ENCODE measurements around the gene ADAM22.

Gene ADAM22

GRCh38 chr7:88013981-88014380 is 79.9 kb downstream of the ADAM22 start:
- ATAC-seq (ENCODE audit: insufficient read depth, low read depth) (no peak), DNase-seq (no peak)
- H3K79me2 ChIP-seq (ENCODE audit: insufficient read depth, low read length) = no peaks in the 10 kb centered on the region
- no peak for TF ChIP-seq EZH2 (IDR thresholded peaks at IDR 0.05; ENCODE audit: borderline replicate concordance, low read depth, low read length, severe bottlenecking)
- TF ChIP-seq, protein P1, sequence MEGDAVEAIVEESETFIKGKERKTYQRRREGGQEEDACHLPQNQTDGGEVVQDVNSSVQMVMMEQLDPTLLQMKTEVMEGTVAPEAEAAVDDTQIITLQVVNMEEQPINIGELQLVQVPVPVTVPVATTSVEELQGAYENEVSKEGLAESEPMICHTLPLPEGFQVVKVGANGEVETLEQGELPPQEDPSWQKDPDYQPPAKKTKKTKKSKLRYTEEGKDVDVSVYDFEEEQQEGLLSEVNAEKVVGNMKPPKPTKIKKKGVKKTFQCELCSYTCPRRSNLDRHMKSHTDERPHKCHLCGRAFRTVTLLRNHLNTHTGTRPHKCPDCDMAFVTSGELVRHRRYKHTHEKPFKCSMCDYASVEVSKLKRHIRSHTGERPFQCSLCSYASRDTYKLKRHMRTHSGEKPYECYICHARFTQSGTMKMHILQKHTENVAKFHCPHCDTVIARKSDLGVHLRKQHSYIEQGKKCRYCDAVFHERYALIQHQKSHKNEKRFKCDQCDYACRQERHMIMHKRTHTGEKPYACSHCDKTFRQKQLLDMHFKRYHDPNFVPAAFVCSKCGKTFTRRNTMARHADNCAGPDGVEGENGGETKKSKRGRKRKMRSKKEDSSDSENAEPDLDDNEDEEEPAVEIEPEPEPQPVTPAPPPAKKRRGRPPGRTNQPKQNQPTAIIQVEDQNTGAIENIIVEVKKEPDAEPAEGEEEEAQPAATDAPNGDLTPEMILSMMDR (IDR thresholded peaks at IDR 0.05; ENCODE audit: borderline replicate concordance, extremely low read depth, low read length, poor library complexity, severe bottlenecking) = no peak
- H3K36me3 ChIP-seq (ENCODE audit: insufficient read depth, low read length) = no peaks in the 10 kb centered on the region
- H3K4me3 ChIP-seq (ENCODE audit: low read depth in 1 of 2, low read length in 2 of 2) = no peak overlapping the region
- no peak overlapping the region for H3K27ac ChIP-seq (ENCODE audit: low read length)
- H3K4me2 ChIP-seq (ENCODE audit: insufficient read depth, low read length) = no peak overlapping the region
- H3K4me1 ChIP-seq (ENCODE audit: insufficient read depth, low read length) = no peaks in the 10 kb centered on the region
- H3K9me3 ChIP-seq (ENCODE audit: insufficient read depth, low read length, severe bottlenecking) = no peaks in the 10 kb centered on the region
- no peaks in the 10 kb centered on the region for H3K27me3 ChIP-seq (ENCODE audit: insufficient read depth, low read length, poor library complexity)
- no peak overlapping the region for H2AFZ ChIP-seq (ENCODE audit: low read depth, low read length)
- H4K20me1 ChIP-seq (ENCODE audit: insufficient read depth, low read length) = no peaks in the 10 kb centered on the region
- H3K9ac ChIP-seq (ENCODE audit: low read depth, low read length) = no peak overlapping the region

DNA sequence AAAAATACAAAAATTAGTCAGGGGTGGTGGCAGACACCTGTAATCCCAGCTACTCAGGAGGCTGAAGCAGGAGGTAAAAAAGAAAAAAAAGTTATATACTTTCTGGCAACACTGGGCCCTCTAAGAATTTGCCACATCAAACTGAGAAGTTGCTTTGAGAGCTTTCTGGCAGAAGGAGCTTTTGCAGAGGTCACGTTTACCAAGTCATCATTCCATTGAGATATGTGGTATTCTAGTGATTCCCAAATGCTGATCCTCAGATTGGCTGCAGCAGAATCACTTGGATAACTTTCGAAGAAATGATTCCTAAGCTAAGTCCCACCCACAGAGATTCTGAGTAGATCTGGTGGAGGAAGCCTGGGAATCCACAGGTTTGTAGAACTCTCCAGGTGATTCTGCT is 80.5 kb downstream of the ADAM22 start:
- H3K9me3 ChIP-seq (ENCODE audit: insufficient read depth, low read length, severe bottlenecking) = no peaks in the 10 kb centered on the region
- H3K27me3 ChIP-seq (ENCODE audit: insufficient read depth, low read length, poor library complexity) = no peaks in the 10 kb centered on the region
- H3K36me3 ChIP-seq (ENCODE audit: insufficient read depth, low read length) = no peaks in the 10 kb centered on the region
- no peaks in the 10 kb centered on the region for H4K20me1 ChIP-seq (ENCODE audit: insufficient read depth, low read length)
- no peak overlapping the region for H3K27ac ChIP-seq (ENCODE audit: low read length)
- H3K4me1 ChIP-seq (ENCODE audit: insufficient read depth, low read length) = no peaks in the 10 kb centered on the region
- TF ChIP-seq, protein P1 (IDR thresholded peaks at IDR 0.05; ENCODE audit: borderline replicate concordance, extremely low read depth, low read length, poor library complexity, severe bottlenecking) = no peak
- TF ChIP-seq EZH2 (IDR thresholded peaks at IDR 0.05; ENCODE audit: borderline replicate concordance, low read depth, low read length, severe bottlenecking) = no peak
- H3K4me2 ChIP-seq (ENCODE audit: insufficient read depth, low read length) = no peak overlapping the region
- ATAC-seq (ENCODE audit: insufficient read depth, low read depth) = no peak
- no peak overlapping the region for H2AFZ ChIP-seq (ENCODE audit: low read depth, low read length)
- no peak overlapping the region for H3K9ac ChIP-seq (ENCODE audit: low read depth, low read length)
- H3K79me2 ChIP-seq (ENCODE audit: insufficient read depth, low read length) = no peaks in the 10 kb centered on the region
- DNase-seq = no peak
- no peak overlapping the region for H3K4me3 ChIP-seq (ENCODE audit: low read depth in 1 of 2, low read length in 2 of 2)

- Histone ChIP-seq H3K79me2 (ENCODE audit: insufficient read depth, low read length) (no peaks in the 10 kb centered on the region), H4K20me1 (ENCODE audit: insufficient read depth, low read length) (no peaks in the 10 kb centered on the region), H3K4me2 (ENCODE audit: insufficient read depth, low read length) (no peak overlapping the region), H3K36me3 (ENCODE audit: insufficient read depth, low read length) (no peaks in the 10 kb centered on the region), H3K4me1 (ENCODE audit: insufficient read depth, low read length) (no peaks in the 10 kb centered on the region), H3K27ac (ENCODE audit: low read length) (no peak overlapping the region), H3K27me3 (ENCODE audit: insufficient read depth, low read length, poor library complexity) (no peaks in the 10 kb centered on the region), H3K4me3 (ENCODE audit: low read depth in 1 of 2, low read length in 2 of 2) (no peak overlapping the region), H2AFZ (ENCODE audit: low read depth, low read length) (no peak overlapping the region), H3K9me3 (ENCODE audit: insufficient read depth, low read length, severe bottlenecking) (no peaks in the 10 kb centered on the region), H3K9ac (ENCODE audit: low read depth, low read length) (no peak overlapping the region)
- no peak for ATAC-seq (ENCODE audit: insufficient read depth, low read depth)
- TF ChIP-seq, protein P1 (IDR thresholded peaks at IDR 0.05; ENCODE audit: borderline replicate concordance, extremely low read depth, low read length, poor library complexity, severe bottlenecking) = no peak
- TF ChIP-seq EZH2 (IDR thresholded peaks at IDR 0.05; ENCODE audit: borderline replicate concordance, low read depth, low read length, severe bottlenecking) = no peak
- no peak for DNase-seq
These were observed 81.3 kb downstream of the ADAM22 start for GRCh38 chr7:88015309-88015708.

GRCh38 chr7:88018501-88018900 is 84.5 kb downstream of the ADAM22 start:
- no peak for TF ChIP-seq EZH2 (IDR thresholded peaks at IDR 0.05; ENCODE audit: borderline replicate concordance, low read depth, low read length, severe bottlenecking)
- TF ChIP-seq, protein P1 (IDR thresholded peaks at IDR 0.05; ENCODE audit: borderline replicate concordance, extremely low read depth, low read length, poor library complexity, severe bottlenecking) = no peak
- no peaks in the 10 kb centered on the region for H3K9me3 ChIP-seq (ENCODE audit: insufficient read depth, low read length, severe bottlenecking)
- ATAC-seq (ENCODE audit: insufficient read depth, low read depth) (no peak), DNase-seq (no peak)
- no peaks in the 10 kb centered on the region for H3K36me3 ChIP-seq (ENCODE audit: insufficient read depth, low read length)
- no peaks in the 10 kb centered on the region for H3K4me1 ChIP-seq (ENCODE audit: insufficient read depth, low read length)
- H2AFZ ChIP-seq (ENCODE audit: low read depth, low read length) = no peak overlapping the region
- H3K27ac ChIP-seq (ENCODE audit: low read length) = no peak overlapping the region
- no peaks in the 10 kb centered on the region for H3K79me2 ChIP-seq (ENCODE audit: insufficient read depth, low read length)
- no peak overlapping the region for H3K4me2 ChIP-seq (ENCODE audit: insufficient read depth, low read length)
- no peaks in the 10 kb centered on the region for H3K27me3 ChIP-seq (ENCODE audit: insufficient read depth, low read length, poor library complexity)
- no peak overlapping the region for H3K4me3 ChIP-seq (ENCODE audit: low read depth in 1 of 2, low read length in 2 of 2)
- no peaks in the 10 kb centered on the region for H4K20me1 ChIP-seq (ENCODE audit: insufficient read depth, low read length)
- no peak overlapping the region for H3K9ac ChIP-seq (ENCODE audit: low read depth, low read length)
